HG02885 (cell line): ENCODE results near the gene UBALD1.

Experiments used
- ATAC-seq: cut with Tn5 transposase; IDR thresholded peaks from one replicate; pipeline ENCODE4 v1.9.1; 2021; ENCODE audit warnings: mild to moderate bottlenecking; ENCODE audit not compliant: unreplicated experiment, poor library complexity

Gene UBALD1

GRCh38 chr16:4614571-4615383, at the start of gene UBALD1:
Gene UBALD1, minus strand, starts transcription at chr16:4614888. Its CDS starts 91 bp downstream, at chr16:4614797.
- ATAC-seq: peak; percentile 62

GRCh38 chr16:4663777-4664465, 49.2 kb upstream of the UBALD1 start:
- ATAC-seq: no peak

GRCh38 chr16:4663465-4663776, 48.7 kb upstream of the UBALD1 start:
- ATAC-seq: no peak

GRCh38 chr16:4661661-4662060, 47.0 kb upstream of the UBALD1 start:
- no peak for ATAC-seq

GRCh38 chr16:4660454-4661007, 45.8 kb upstream of the UBALD1 start:
- no peak for ATAC-seq

GRCh38 chr16:4659363-4660353, 45.0 kb upstream of the UBALD1 start:
- no peak for ATAC-seq

- no peak for ATAC-seq
These were observed 42.3 kb upstream of the UBALD1 start for GRCh38 chr16:4656695-4657686.

GRCh38 chr16:4656221-4656620, 41.5 kb upstream of the UBALD1 start:
- no peak for ATAC-seq

- no peak for ATAC-seq
These were observed 41.1 kb upstream of the UBALD1 start for GRCh38 chr16:4655801-4656200.

- no peak for ATAC-seq
These were observed 40.4 kb upstream of the UBALD1 start for GRCh38 chr16:4654964-4655590.

- no peak for ATAC-seq
These were observed 39.6 kb upstream of the UBALD1 start for GRCh38 chr16:4654011-4654963.

- no peak for ATAC-seq
These were observed 37.9 kb upstream of the UBALD1 start for GRCh38 chr16:4652561-4652960.

GRCh38 chr16:4651827-4652226, 37.1 kb upstream of the UBALD1 start:
- no peak for ATAC-seq

- peak; percentile 43 for ATAC-seq
These were observed 35.9 kb upstream of the UBALD1 start for GRCh38 chr16:4650443-4651074.

- no peak for ATAC-seq
These were observed 35.2 kb upstream of the UBALD1 start for GRCh38 chr16:4649744-4650442.

GRCh38 chr16:4648917-4649316, 34.2 kb upstream of the UBALD1 start:
- no peak for ATAC-seq

GRCh38 chr16:4647644-4647980, 32.9 kb upstream of the UBALD1 start:
- ATAC-seq: no peak
